ENCODE results near the gene TUBB6.

DNA sequence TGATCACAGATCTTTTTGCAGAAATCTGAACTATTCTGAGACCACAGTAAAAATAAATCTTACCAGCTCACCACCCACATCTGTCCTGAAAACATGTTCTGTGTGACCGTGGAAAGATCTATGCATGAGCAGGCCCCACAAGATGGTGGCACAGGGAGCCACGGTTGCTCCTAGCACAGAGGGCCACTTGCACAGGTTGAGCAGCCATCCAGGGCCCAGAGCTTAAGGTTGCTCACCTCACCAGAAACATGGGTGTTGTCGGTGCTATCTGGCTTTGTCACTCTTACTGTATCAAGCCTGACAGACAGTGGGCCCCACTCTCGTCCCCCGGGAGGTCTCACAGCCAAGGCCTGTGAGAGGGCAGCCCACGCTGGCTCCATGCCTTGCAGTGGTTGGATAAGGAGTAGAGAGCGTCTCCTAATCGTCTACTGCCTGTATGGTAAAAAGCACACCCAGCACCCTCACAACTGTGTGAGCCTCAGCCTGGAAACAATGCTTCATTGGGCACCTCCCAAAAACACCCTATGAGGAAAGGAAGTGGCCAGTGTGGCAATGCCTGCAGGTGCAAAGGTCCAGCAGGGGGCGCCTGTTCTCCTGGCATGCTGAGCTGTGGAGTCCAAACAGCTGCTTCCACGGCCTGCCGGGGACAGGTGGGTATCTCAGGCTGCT lies 19.6 kb downstream of the TUBB6 start:
- TF ChIP-seq CTCF (IDR thresholded peaks at IDR 0.05) (peak; percentile 28 to 72 (median 59)), POLR2A (IDR thresholded peaks at IDR 0.05) (no peak)

Data from Peyer's patch (tissue), 4 donors.